ENCODE results near the gene KCNQ2.

The KCNQ2 gene

DNA sequence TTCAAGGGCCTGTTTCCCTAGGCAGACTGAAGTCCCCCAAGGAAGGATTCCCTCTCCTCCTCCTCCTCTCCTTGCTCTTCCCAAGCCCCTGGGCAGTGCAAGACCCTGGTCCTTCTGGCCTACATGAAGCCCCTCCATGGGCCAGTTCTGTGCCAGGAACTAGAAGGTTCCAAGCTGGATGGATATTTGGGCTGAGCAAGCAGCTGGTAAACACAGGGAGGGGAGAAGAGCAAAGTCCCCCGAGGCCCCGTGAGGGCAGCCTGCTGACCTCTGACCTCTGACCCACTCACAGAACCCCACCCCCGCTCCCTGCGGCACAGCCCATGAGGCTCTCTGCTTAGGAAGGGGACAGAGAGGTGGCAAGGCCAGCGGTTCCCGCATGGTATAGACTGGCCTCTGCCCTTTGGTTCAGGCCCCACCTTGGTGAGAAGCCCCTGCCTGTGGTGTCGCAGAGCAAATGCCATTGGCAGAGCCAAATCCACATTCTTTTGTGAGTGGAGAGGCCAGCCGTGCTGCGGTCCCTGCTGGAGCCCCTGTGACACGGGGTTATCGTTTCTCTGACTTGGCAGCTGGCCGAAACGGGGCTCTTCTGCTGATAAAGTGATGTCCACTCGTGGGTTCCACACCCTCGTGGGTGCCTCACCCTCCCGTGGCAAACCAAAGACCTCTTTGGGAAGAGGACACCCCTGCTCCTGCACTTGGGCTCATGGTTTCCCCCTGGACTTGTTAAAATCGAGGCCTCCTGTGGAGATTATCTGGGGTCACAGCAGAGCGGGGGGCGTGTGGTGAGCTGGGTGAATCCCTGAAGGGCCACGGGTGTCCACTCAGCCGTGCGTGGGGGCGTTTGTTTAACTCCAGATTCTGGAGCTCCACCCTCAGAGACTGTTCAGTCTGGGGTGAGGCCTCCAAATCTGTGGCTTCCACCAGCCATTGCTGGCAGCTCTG, 109.2 kb downstream of the KCNQ2 start:
- TF ChIP-seq, protein P1, sequence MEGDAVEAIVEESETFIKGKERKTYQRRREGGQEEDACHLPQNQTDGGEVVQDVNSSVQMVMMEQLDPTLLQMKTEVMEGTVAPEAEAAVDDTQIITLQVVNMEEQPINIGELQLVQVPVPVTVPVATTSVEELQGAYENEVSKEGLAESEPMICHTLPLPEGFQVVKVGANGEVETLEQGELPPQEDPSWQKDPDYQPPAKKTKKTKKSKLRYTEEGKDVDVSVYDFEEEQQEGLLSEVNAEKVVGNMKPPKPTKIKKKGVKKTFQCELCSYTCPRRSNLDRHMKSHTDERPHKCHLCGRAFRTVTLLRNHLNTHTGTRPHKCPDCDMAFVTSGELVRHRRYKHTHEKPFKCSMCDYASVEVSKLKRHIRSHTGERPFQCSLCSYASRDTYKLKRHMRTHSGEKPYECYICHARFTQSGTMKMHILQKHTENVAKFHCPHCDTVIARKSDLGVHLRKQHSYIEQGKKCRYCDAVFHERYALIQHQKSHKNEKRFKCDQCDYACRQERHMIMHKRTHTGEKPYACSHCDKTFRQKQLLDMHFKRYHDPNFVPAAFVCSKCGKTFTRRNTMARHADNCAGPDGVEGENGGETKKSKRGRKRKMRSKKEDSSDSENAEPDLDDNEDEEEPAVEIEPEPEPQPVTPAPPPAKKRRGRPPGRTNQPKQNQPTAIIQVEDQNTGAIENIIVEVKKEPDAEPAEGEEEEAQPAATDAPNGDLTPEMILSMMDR (conservative IDR thresholded peaks at IDR 0.05): no peak
- no peak for TF ChIP-seq ZFX (IDR thresholded peaks at IDR 0.05)

DNA sequence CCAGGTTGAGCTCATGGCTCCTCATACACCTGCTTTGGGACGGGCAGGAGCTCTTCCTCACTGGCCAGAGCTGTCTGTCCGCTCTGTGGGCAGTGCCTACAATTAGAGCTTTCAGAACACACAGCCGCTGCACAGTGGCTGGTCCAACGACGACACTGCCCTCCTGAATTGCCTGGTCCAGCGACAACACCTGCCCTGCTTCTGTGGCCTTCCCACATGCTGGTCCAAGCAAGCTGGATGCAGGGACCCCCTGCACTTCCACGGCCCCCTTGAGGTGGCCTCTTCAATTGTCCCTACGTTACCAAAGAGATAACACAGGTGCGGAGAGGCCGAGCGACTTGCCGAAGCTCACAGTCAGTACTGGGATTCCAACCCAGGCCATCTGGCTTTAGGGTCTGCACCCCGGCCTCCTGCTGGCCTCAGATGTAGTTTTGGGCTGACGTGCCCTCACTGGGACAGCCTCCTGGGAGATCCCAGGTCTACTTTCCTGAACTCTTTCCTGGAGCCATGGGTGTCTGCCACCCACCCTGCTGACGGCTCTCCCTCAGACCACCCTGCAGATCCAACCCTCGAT, 109.9 kb downstream of the KCNQ2 start:
- H3K27ac ChIP-seq: no peak overlapping the region
- no peak for TF ChIP-seq ZFX (IDR thresholded peaks at IDR 0.05)
- TF ChIP-seq, protein P1 (conservative IDR thresholded peaks at IDR 0.05): no peak

More for the DNA sequence above, 109.2 kb downstream of the KCNQ2 start:
- H3K27ac ChIP-seq: no peak overlapping the region

DNA sequence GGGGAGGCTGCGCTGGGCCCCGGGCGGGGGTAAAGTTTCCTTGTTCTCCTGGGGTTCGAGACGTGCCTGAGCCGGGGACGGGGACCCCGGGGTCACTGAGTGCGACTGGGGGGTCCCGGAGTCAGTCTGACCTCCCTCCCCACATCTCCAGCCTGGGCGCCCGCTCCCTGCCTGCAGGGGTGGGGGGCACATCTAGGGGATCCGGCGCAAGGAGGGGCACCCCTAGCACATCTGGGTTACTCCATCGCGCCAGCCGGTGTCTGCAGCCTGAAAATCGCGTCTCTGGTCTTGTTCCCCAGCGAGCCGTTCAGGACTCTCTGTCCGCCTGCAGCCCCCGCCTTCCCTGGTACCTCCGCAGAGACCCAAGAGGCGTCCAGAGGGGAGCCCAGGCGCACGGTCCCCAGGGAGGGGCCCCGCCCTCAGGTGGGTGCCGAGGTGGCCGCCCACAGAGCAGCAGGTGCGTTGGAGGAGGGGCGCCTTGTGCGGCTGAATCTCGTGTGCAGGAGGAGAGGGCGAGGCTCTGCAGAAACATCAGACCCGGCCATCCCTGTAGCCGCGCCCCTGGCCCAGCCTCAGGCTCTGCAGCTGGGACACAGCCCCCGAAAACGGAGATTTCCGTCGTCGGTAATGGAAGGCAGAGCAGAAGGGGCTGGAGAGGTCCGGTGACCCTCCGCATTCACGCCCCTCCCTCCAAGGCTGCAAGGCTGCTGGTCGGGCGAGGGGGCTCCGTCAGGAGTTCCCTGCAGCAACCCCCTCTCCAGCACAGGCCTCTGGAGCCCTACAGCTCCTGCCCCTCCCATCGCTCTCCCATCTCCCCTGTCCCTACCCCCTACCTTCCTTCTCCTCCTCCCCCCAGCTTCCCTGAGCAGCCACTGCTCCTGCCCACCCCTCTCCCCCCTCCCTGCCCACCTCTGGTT, 110.7 kb downstream of the KCNQ2 start:
- H3K27ac ChIP-seq: no peak overlapping the region
- TF ChIP-seq ZFX (IDR thresholded peaks at IDR 0.05): no peak
- TF ChIP-seq, protein P1 (conservative IDR thresholded peaks at IDR 0.05): no peak

- no peak within 1 kb of the TSS for H3K27ac ChIP-seq
- TF ChIP-seq ZFX (IDR thresholded peaks at IDR 0.05): no peak
- TF ChIP-seq, protein P1 (conservative IDR thresholded peaks at IDR 0.05): no peak
Observed at GRCh38 chr20:63360850-63361518, 111.5 kb downstream of the KCNQ2 start, which contains the start of gene CHRNA4. Gene CHRNA4, minus strand, starts transcription at chr20:63361349. Its CDS starts 184 bp downstream, at chr20:63361165.

GRCh38 chr20:63359937-63360849, 112.3 kb downstream of the KCNQ2 start:
- no peak overlapping the region for H3K27ac ChIP-seq
- TF ChIP-seq ZFX (IDR thresholded peaks at IDR 0.05): no peak
- TF ChIP-seq, protein P1 (conservative IDR thresholded peaks at IDR 0.05): no peak
